ENCODE data around the gene MINDY3. TPM values are rescaled to one million over a fixed set of nuclear protein-coding genes. Genes with fewer than 3 reads are reported as not detected.

MINDY3 gene
- total RNA-seq, 2 donors from 2014 or later: 29.6 to 32.2 TPM

DNA sequence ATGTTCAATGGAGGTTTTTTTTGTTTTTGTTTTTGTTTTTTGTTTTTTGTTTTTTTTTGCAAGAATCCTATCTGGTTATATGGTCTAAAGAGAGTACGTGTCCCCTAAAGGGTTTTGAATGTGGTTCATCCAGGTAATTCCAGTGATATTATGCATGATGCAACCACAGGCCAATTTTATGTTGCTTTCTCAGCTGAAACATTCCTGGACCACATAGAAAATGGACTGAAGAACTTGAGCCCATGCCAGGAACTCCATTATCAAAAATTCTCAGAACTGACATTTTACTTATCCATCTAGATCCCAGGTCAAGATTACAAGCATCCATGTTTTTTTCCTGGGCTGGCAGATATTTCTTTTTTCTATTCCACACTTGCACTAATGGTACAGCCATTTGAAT, 11.5 kb upstream of the MINDY3 start:
- no peaks in the 10 kb centered on the region for H3K36me3 ChIP-seq
- no peak for DNase-seq (ENCODE audit: low spot score)
- H3K27ac ChIP-seq: no peak overlapping the region
- TF ChIP-seq, protein P1, sequence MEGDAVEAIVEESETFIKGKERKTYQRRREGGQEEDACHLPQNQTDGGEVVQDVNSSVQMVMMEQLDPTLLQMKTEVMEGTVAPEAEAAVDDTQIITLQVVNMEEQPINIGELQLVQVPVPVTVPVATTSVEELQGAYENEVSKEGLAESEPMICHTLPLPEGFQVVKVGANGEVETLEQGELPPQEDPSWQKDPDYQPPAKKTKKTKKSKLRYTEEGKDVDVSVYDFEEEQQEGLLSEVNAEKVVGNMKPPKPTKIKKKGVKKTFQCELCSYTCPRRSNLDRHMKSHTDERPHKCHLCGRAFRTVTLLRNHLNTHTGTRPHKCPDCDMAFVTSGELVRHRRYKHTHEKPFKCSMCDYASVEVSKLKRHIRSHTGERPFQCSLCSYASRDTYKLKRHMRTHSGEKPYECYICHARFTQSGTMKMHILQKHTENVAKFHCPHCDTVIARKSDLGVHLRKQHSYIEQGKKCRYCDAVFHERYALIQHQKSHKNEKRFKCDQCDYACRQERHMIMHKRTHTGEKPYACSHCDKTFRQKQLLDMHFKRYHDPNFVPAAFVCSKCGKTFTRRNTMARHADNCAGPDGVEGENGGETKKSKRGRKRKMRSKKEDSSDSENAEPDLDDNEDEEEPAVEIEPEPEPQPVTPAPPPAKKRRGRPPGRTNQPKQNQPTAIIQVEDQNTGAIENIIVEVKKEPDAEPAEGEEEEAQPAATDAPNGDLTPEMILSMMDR (IDR thresholded peaks at IDR 0.05): no peak
- ATAC-seq (ENCODE audit: insufficient number of reproducible peaks, low FRiP score, low read depth): no peak
- no peaks in the 10 kb centered on the region for H3K9me3 ChIP-seq
- H3K27me3 ChIP-seq (replicated peaks; ENCODE audit: insufficient read depth): no peaks in the 10 kb centered on the region
- no peak overlapping the region for H3K4me3 ChIP-seq
- H3K4me1 ChIP-seq (ENCODE audit: control insufficient read depth in 1 of 2, low read depth in 2 of 2): no peaks in the 10 kb centered on the region

DNA sequence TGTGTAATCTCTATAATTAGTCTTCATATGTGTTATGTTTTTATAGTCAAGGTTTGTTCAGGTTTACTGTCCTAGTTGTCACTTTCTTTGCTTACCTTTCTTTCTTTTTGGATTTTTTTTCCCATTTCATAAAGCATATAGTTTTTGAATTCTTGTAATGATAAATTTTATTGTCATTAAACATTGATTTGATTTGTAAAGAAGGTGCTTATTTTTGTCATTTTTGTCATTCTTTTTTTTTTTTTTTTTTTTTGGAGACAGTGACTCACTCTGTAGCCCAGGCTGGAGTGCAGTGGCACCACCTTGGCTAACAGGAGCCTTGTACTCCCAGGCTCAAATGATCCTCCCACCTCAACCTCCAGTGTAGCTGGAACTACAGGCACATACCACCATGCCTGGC, 9.6 kb upstream of the MINDY3 start:
- H3K4me3 ChIP-seq: no peak overlapping the region
- no peaks in the 10 kb centered on the region for H3K4me1 ChIP-seq (ENCODE audit: control insufficient read depth in 1 of 2, low read depth in 2 of 2)
- no peaks in the 10 kb centered on the region for H3K27me3 ChIP-seq (replicated peaks; ENCODE audit: insufficient read depth)
- H3K36me3 ChIP-seq: no peaks in the 10 kb centered on the region
- no peak for ATAC-seq (ENCODE audit: insufficient number of reproducible peaks, low FRiP score, low read depth)
- no peaks in the 10 kb centered on the region for H3K9me3 ChIP-seq
- no peak overlapping the region for H3K27ac ChIP-seq
- TF ChIP-seq, protein P1 (IDR thresholded peaks at IDR 0.05): no peak
- no peak for DNase-seq (ENCODE audit: low spot score)

DNA sequence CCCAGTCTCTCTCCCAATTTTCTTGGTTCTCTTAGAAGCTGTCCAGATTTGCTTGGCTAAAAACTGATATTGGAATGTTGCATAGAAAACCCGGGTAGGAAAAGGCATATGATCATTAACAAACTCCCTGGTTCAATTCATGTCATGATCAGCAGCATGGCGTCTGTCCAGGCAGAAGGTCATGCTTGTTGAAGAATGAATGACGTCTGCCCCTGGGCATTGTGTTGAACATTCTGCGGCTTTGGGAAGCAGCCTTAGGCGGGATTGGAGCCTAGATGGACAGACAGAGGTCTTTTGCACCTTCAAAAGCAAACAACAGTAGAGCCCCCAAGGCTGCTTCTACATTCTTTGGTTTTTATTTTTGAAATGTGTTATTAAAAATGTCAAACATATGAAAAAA, 7.7 kb upstream of the MINDY3 start:
- no peak overlapping the region for H3K4me3 ChIP-seq
- H3K36me3 ChIP-seq: no peaks in the 10 kb centered on the region
- H3K27ac ChIP-seq: no peak overlapping the region
- TF ChIP-seq, protein P1 (IDR thresholded peaks at IDR 0.05): no peak
- H3K27me3 ChIP-seq (replicated peaks; ENCODE audit: insufficient read depth): no peaks in the 10 kb centered on the region
- ATAC-seq (ENCODE audit: insufficient number of reproducible peaks, low FRiP score, low read depth) (no peak), DNase-seq (ENCODE audit: low spot score) (no peak)
- no peaks in the 10 kb centered on the region for H3K4me1 ChIP-seq (ENCODE audit: control insufficient read depth in 1 of 2, low read depth in 2 of 2)
- H3K9me3 ChIP-seq: no peaks in the 10 kb centered on the region

DNA sequence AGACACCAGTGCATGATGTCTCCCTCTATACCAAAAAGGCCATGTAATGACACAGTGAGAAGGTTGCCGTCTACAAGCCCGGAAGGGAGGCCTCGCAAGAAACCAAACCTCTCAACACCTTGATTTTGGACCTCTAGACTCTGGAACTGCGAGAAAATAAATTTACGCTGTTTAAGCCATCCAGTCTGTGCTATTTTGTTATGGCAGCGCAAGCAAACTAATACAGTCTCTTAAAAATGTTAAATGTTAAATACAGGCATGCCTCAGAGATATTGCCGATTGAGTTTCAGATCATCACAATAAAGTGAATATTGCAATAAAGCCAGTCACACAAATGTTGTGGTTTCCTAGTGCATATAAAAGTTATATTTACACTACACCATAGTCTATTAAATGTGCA, 5.0 kb upstream of the MINDY3 start:
- no peaks in the 10 kb centered on the region for H3K27me3 ChIP-seq (replicated peaks; ENCODE audit: insufficient read depth)
- DNase-seq (ENCODE audit: low spot score): no peak
- TF ChIP-seq, protein P1 (IDR thresholded peaks at IDR 0.05): no peak
- peaks cover 4 to 5% of the 10 kb centered on the region in 2 donors for H3K4me1 ChIP-seq (ENCODE audit: control insufficient read depth in 1 of 2, low read depth in 2 of 2)
- no peak overlapping the region for H3K27ac ChIP-seq
- H3K4me3 ChIP-seq: no peak overlapping the region
- no peak for ATAC-seq (ENCODE audit: insufficient number of reproducible peaks, low FRiP score, low read depth)
- no peaks in the 10 kb centered on the region for H3K9me3 ChIP-seq
- no peaks in the 10 kb centered on the region for H3K36me3 ChIP-seq

DNA sequence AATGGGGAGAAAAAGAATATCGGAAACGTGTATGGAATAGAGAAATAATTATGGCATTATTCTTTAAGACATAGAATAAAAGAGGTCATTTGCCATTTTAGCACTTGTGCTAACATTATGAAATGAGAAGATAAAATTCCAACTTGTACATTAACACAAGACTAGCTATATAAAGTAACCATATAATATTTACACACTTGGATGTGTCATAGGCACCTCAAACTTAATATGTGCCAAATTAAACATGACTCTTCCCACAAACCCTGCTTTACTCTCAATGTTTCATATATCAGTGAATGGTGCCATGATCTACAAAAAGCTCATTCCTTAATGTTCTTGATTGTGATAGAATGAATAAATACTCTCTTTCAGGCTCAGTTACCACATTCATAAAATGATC, 4.1 kb upstream of the MINDY3 start:
- H3K4me3 ChIP-seq: no peak overlapping the region
- no peak overlapping the region for H3K27ac ChIP-seq
- no peaks in the 10 kb centered on the region for H3K9me3 ChIP-seq
- H3K27me3 ChIP-seq (replicated peaks; ENCODE audit: insufficient read depth): no peaks in the 10 kb centered on the region
- no peaks in the 10 kb centered on the region for H3K36me3 ChIP-seq
- peaks cover 4 to 5% of the 10 kb centered on the region in 2 donors for H3K4me1 ChIP-seq (ENCODE audit: control insufficient read depth in 1 of 2, low read depth in 2 of 2)
- DNase-seq (ENCODE audit: low spot score): no peak
- TF ChIP-seq, protein P1 (IDR thresholded peaks at IDR 0.05): no peak
- no peak for ATAC-seq (ENCODE audit: insufficient number of reproducible peaks, low FRiP score, low read depth)

All from thoracic aorta (tissue), 2 donors.